Loucy (cell line): Measurements from ENCODE around the gene ARHGAP35.

Source experiments
- H2AFZ ChIP-seq: fragments of 200-600 bp; sonication (generic); 2 replicates; pipeline ENCODE4 v1.6.0; 2016; ENCODE audit warnings: antibody characterized with exemption, mild to moderate bottlenecking, low read length, moderate library complexity
- H3F3A ChIP-seq: fragments of 200-600 bp; 2 replicates; pipeline ENCODE4 v1.6.0; 2016; ENCODE audit warnings: antibody characterized with exemption, low read depth, mild to moderate bottlenecking
- H3K27me3 ChIP-seq: fragments of 200-600 bp; sonication (generic); 2 replicates; pipeline ENCODE4 v1.6.1; 2014; ENCODE audit warnings: low read length, mild to moderate bottlenecking; ENCODE audit not compliant: insufficient read depth, poor library complexity, severe bottlenecking
- H3K36me3 ChIP-seq: fragments of 200-600 bp; sonication (generic); 2 replicates; pipeline ENCODE4 v1.6.1; 2016; ENCODE audit warnings: low read length; ENCODE audit not compliant: insufficient read depth
- H3K4me1 ChIP-seq: fragments of 200-600 bp; sonication (generic); 2 replicates; pipeline ENCODE4 v1.5.1; 2014; ENCODE audit warnings: low read length, mild to moderate bottlenecking; ENCODE audit not compliant: insufficient read depth, poor library complexity, severe bottlenecking
- H3K4me2 ChIP-seq: fragments of 200-600 bp; sonication (generic); 2 replicates; pipeline ENCODE4 v1.6.0; 2014; ENCODE audit warnings: antibody characterized with exemption, low read length, low read depth, mild to moderate bottlenecking; ENCODE audit not compliant: poor library complexity, severe bottlenecking
- H3K4me3 ChIP-seq: fragments of 200-600 bp; sonication (generic); 2 replicates; pipeline ENCODE4 v1.5.1; 2014; ENCODE audit warnings: low read length, mild to moderate bottlenecking, mixed read lengths; ENCODE audit not compliant: poor library complexity, severe bottlenecking
- H3K79me2 ChIP-seq: fragments of 200-600 bp; sonication (generic); 2 replicates; pipeline ENCODE4 v1.6.1; 2014; ENCODE audit warnings: low read length; ENCODE audit not compliant: insufficient read depth
- H3K9ac ChIP-seq: fragments of 200-600 bp; sonication (generic); 2 replicates; pipeline ENCODE4 v1.6.0; 2014; ENCODE audit warnings: mild to moderate bottlenecking, low read depth, low read length, moderate library complexity; ENCODE audit not compliant: poor library complexity, severe bottlenecking
- H3K9me2 ChIP-seq: fragments of 200-600 bp; sonication (generic); replicated peaks from 2 replicates; pipeline ENCODE4 v1.6.1; 2016; ENCODE audit warnings: low read depth, low read length, mixed read lengths
- H3K9me3 ChIP-seq: fragments of 200-600 bp; sonication (generic); 2 replicates; pipeline ENCODE4 v1.6.1; 2014; ENCODE audit warnings: mild to moderate bottlenecking, antibody characterized with exemption, low read length, low read depth; ENCODE audit not compliant: insufficient read depth
- H4K20me1 ChIP-seq: fragments of 200-600 bp; sonication (generic); 2 replicates; pipeline ENCODE4 v1.6.0; 2014; ENCODE audit warnings: antibody characterized with exemption, low read length, mild to moderate bottlenecking; ENCODE audit not compliant: insufficient read depth, poor library complexity, severe bottlenecking
- EZH2phosphoT487 ChIP-seq: fragments of 200-600 bp; IDR thresholded peaks from 2 replicates; pipeline ENCODE4 v1.6.1; 2018; ENCODE audit warnings: antibody characterized with exemption, mild to moderate bottlenecking, moderate library complexity, borderline replicate concordance
- TF ChIP-seq, protein P1 (sequence below): fragments of 200-600 bp; sonication (generic); conservative IDR thresholded peaks from 2 replicates; pipeline ENCODE4 v1.5.1; 2014; ENCODE audit warnings: mild to moderate bottlenecking, antibody characterized with exemption, low read length

ARHGAP35 gene

DNA sequence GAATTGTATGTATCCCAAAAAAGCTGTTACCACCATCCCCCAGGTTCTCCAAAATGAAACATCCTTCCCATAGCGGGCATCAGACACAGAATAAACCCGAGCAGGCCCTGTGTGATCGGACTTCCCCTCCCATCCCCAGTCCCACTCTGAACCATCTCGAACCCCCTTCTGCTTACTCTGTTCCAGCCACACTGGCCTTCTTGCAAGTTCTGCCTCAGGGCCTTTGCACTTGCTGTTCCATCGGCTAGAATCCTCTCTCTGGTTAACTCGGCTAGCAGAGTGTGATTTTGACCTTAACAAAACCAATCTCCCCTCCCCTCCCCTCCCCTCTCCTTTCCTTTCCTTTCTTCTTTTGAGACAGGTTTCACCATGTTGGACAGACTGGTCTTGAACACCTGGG is 25.8 kb upstream of the ARHGAP35 start:
- Histone ChIP-seq H4K20me1 (no peaks in the 10 kb centered on the region), H3K4me1 (no peaks in the 10 kb centered on the region), H3F3A (no peaks in the 10 kb centered on the region), H3K79me2 (no peaks in the 10 kb centered on the region), H3K9me3 (no peaks in the 10 kb centered on the region), H3K9ac (no peak overlapping the region), H2AFZ (no peak overlapping the region), H3K9me2 (no peaks in the 10 kb centered on the region), H3K36me3 (no peaks in the 10 kb centered on the region; the same call in 1 of the 2 replicates), H3K27me3 (no peaks in the 10 kb centered on the region), H3K4me3 (no peak overlapping the region), H3K4me2 (no peak overlapping the region)
- TF ChIP-seq EZH2phosphoT487: no peak
- TF ChIP-seq, protein P1, sequence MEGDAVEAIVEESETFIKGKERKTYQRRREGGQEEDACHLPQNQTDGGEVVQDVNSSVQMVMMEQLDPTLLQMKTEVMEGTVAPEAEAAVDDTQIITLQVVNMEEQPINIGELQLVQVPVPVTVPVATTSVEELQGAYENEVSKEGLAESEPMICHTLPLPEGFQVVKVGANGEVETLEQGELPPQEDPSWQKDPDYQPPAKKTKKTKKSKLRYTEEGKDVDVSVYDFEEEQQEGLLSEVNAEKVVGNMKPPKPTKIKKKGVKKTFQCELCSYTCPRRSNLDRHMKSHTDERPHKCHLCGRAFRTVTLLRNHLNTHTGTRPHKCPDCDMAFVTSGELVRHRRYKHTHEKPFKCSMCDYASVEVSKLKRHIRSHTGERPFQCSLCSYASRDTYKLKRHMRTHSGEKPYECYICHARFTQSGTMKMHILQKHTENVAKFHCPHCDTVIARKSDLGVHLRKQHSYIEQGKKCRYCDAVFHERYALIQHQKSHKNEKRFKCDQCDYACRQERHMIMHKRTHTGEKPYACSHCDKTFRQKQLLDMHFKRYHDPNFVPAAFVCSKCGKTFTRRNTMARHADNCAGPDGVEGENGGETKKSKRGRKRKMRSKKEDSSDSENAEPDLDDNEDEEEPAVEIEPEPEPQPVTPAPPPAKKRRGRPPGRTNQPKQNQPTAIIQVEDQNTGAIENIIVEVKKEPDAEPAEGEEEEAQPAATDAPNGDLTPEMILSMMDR: no peak

GRCh38 chr19:46838160-46838559 is 22.6 kb upstream of the ARHGAP35 start:
- Histone ChIP-seq H3K9me3 (no peaks in the 10 kb centered on the region), H3K36me3 (no peaks in the 10 kb centered on the region; the same call in 1 of the 2 replicates), H3K79me2 (no peaks in the 10 kb centered on the region)

DNA sequence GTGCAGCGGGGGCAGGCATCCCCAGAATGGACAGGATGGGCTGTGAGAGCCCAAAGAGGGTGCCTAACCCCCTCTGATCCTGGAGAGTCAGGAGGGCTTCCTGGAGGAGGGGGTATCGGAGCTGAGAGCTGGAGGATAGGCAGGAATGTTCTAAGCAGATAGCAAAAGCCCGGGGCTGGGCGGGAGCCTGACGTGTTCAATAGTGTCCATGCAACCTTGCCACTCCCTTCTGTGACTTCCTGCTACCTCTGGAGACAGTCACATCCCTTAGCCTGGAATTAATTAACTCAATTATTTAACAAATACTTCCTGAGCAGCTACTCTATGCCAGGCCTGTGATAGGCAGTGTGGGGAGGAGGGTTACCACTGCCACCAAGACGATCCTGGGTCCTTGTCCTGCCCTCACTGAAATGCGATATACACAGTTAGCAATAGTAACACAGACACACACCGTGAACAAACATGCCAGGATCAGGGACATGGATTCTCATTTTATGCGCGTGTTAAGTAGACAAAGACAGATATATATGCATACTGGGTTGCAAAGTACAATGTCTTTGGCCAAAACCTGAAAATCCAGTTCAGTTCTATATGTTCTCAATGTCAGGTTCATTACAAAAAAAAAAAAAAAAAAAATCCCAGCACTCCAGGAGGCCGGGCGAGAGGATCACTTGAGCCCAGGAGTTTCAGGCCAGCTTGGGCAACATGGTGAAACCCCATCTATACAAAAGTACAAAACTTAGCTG is 20.9 kb upstream of the ARHGAP35 start:
- Histone ChIP-seq H3K4me3 (no peak overlapping the region), H3K9me3 (no peaks in the 10 kb centered on the region), H3K9me2 (no peaks in the 10 kb centered on the region), H3K79me2 (no peaks in the 10 kb centered on the region), H2AFZ (no peak overlapping the region), H3K4me1 (no peaks in the 10 kb centered on the region), H3K36me3 (no peaks in the 10 kb centered on the region; the same call in 1 of the 2 replicates), H3K4me2 (no peak overlapping the region), H4K20me1 (no peaks in the 10 kb centered on the region), H3K27me3 (no peaks in the 10 kb centered on the region), H3K9ac (no peak overlapping the region), H3F3A (no peaks in the 10 kb centered on the region)
- TF ChIP-seq, protein P1: no peak
- no peak for TF ChIP-seq EZH2phosphoT487

More at GRCh38 chr19:46838160-46838559, 22.6 kb upstream of the ARHGAP35 start:
- Histone ChIP-seq H3K4me3 (no peak overlapping the region), H3K9ac (no peak overlapping the region), H3K4me1 (no peaks in the 10 kb centered on the region), H4K20me1 (no peaks in the 10 kb centered on the region), H3K4me2 (no peak overlapping the region), H3K9me2 (no peaks in the 10 kb centered on the region), H2AFZ (no peak overlapping the region), H3F3A (no peaks in the 10 kb centered on the region), H3K27me3 (no peaks in the 10 kb centered on the region)
- TF ChIP-seq EZH2phosphoT487: no peak
- TF ChIP-seq, protein P1: no peak
